ENCODE results near the gene BBS12.
A peak's percentile ranks its signal among the peaks of the same experiment; 100 is the strongest.
"Not testable (repeated sequence)": the region's sequence is repeated elsewhere in the genome, so short reads cannot be mapped to it uniquely, and the experiment has no call there.

BBS12 gene

DNA sequence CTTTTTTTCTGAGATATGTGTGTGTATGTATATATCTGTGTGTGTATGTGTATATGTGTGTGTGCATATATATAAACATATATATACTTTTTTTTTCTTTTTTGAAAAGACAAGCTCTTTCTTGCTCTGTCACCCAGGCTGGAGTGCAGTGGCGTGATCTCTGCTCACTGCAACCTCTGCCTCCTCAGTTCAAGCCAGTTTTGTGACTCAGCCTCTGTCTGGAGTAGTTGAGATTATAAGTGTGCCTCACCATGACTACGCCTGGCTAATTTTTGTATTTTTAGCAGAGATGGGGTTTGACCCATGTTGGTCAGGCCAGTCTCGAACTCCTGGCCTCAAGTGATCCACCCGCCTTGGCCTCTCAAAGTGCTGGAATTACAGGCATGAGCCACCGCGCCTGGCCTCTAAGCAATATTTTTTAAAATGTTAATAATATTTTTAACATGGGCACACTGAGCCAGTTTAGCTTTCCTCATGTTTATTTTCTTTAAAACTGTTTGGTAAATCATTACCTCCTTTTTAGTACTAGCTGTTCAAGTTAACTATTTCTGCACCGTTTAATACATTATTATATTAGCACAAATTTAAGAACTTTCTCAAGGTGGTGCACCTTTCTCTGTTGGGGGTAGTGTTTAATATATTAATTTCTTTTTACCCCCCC is 33.3 kb downstream of the BBS12 start:
- DNase-seq (ENCODE audit: low read depth) = peak; percentile 83

GRCh38 chr4:122766353-122766705 is 33.8 kb downstream of the BBS12 start:
- no peak for DNase-seq (ENCODE audit: low read depth)

DNA sequence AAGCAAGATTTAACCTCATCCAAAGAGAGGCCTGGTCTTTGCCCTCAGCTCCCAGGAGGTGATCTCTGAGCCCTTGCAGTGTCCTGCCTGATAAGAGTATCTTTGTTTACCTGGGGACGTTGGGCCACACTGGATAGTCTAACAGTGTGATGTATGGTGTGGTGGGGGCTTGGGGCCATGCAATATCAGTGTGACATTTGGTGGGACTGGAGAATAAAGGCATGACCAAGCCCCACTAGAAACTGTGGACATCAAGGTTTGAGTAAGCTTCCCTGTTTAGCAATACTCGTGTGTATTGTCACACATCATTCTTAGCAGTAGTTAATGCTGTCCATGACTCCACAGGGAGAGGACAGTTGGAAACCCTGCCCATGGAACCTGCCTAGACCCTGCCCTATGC is 34.4 kb downstream of the BBS12 start:
- no peak for DNase-seq (ENCODE audit: low read depth)

DNA sequence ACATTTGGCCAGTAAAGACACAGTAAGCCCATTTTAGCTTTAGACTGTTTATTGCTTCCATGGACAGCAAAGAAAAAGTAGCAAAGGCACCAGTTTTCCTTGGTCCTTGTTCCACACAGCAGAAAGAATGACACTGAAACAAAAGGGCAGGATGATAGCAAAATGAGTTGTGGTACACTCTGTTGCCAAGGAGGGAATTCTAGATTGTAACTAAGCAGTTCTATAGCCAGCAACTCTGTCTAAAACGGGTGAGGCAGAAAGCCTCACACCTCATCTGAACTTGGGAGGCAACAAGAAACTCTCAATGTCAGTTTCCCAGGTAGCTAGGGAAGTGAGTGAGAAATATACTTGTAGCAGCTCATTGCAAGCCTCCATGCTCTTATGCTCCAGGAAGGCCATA is 39.2 kb downstream of the BBS12 start:
- no peak for DNase-seq (ENCODE audit: low read depth)

DNA sequence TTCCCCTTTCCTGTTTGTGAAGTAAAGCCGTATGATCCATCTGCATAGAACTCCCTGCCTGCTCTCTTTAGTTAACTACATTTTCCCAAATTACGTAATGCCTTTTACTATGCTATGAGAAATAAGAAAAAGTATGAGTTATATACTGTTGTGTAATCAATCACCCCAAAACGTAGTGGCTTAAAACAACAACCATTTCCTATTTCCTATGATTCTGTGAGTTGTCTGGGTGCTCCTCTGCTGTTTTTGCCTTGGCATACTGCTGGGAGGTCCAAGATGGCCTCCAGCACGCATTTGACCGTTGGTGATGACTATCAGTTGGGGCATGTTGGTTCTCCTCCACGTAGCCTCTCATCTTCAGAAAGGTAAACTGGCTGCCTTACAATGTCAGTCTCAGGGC is 39.8 kb downstream of the BBS12 start:
- no peak for DNase-seq (ENCODE audit: low read depth)

DNA sequence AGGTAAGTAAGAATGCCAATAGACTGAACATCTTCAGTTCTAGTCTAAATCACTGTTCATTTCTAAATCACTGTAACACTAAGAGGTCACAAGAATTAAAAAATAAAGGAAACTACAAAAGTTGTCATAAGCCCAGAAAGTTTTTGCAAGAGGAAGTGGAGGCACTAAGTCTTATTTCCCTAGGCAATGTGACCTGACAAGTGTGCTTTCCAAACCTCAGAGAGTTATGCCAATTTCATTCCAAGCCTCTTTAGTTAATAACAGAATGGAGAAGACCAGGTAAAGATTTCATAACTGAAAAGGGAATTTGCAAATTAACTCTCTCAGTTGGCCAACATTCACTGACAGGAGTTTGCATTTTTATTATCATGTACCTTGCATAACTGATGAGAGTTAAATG is 40.5 kb downstream of the BBS12 start:
- no peak for DNase-seq (ENCODE audit: low read depth)

- no peak for DNase-seq (ENCODE audit: low read depth)
Measured at GRCh38 chr4:122775039-122775438, 42.5 kb downstream of the BBS12 start.

DNA sequence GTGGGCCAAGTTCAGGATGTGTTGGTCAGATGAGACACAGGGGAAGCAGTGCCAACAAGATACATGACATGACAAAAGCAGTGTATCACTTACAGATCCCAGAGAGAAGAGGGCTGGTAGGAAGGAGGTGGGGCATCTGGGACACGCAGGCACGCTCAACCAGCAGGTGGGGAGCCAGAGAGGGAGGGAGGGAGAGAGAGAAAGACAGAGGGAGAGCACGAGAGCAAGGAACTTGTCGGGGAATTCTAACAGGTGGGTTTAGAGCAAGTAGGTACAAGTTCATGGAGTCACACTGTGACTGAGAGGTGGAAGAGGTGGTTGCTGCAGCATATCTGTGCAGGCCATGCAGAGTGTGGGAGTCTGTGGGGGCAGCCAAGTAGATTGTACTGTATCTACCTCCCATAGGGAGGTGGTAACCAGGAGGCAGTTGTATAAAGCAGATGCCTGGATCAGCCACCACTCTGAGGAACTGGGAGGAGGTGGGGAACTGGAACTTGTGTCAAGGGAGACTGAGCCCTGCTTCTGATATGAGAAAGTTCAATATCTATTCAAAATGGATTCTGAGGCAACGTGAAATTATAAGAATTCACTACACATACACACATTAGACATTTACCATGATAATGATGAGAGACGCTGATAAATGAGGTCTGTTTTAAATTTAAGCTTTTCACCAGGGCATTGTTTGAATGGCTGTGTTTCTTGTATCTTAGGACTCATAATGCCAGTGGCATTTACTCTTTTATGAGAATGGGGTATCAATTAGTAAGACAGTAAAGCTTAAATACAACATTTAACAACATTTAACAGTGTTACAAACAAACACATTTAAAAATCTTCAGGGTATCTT is 43.7 kb downstream of the BBS12 start:
- no peak for DNase-seq (ENCODE audit: low read depth)

GRCh38 chr4:122776916-122777315 is 44.4 kb downstream of the BBS12 start:
- peak; percentile 47 for DNase-seq (ENCODE audit: low read depth)

DNA sequence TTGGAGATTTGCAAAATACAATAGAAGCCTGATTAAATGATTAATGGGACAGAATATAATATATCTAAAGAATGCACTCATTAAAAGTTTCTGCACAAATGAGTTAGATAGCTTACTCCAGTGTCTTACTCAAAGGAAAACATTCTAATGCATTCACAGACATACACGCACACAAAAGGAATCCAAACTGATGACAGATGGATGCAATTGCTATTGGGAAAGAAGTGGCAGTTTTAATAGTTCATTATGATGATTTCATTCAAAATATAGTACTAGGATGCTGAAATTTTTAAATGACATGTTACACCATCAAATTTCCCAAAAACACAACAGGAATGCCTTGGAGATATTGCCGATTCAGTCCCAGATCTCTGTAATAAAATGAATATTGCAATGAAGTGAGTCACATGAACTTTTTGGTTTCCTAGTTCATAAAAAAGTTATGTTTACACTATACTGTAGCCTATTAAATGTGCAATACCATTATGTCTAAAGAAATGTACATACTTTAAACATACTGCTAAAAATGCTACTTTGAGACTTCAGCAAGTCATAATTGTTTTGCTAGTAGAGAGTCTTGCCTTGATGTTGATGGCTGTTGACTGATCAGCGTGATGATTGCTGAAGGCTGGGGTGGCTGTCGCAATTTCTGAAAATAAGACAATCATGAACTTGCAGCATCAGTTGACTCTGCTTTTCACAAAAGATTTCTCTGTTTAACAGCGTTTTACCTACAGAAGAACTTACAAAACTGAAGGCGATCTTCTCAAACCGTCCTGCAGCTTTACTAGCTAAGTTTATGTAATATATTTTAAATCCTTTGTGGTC is 45.6 kb downstream of the BBS12 start:
- DNase-seq (ENCODE audit: low read depth) = peak; percentile 59

DNA sequence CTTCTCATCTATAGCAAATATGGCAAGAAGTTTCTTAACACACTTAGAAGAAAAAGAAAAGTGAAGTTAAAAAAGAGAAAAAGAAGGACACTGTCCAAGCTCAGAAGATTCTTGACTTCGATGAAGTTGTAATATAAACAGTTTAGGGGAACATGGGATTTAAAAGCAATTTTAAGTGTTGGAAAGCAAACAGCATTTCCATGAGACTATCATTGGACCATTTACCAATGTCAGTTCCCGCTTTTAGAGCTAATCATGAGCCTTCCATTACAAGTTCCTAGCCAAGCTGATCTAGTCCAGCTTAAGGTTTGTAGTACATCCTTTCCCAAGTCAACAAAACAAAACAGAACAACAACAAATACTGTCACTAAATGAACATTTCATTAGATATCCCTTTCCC is 49.0 kb downstream of the BBS12 start:
- DNase-seq (ENCODE audit: low read depth) = no peak

- DNase-seq (ENCODE audit: low read depth) = peak; percentile 73
Measured at GRCh38 chr4:122783301-122784215, 51.1 kb downstream of the BBS12 start.

GRCh38 chr4:122784261-122784660 is 51.8 kb downstream of the BBS12 start:
- no peak for DNase-seq (ENCODE audit: low read depth)

DNA sequence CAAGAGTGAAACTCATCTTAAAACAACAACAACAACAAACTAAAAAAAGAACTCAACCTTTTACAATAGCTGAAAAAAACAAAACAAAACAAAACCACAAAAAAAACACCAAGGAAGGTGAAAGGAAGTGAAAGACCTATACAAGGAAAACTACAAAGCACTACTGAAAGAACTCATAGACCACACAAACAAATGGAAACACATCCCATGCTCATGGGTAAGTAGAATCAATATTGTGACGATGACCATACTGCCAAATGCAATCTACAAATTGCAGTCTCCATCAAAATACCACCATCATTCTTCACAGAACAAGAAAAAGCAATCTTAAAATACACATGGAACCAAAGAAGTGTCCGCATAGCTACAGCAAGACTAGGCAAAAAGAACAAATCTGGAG is 52.6 kb downstream of the BBS12 start:
- no peak for DNase-seq (ENCODE audit: low read depth)

DNA sequence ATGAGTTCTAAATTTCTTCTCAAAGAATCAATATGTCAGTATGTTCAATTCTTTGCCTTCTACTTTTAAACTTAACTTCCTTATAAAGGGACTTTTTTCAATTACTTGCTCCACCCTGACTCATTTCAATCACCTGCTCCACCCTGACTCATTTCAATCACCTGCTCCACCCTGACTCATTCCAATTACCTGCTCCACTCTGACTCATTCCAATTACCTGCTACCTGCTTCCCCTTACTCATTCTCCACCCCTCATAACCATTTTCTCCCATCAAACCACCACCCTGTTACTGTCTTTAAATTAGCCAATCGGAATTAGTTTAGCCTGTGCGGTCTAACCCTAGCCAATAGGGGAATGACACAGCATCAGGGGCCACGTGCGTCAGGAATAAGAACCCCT is 53.8 kb downstream of the BBS12 start:
- not testable (repeated sequence) for DNase-seq (ENCODE audit: low read depth)

DNA sequence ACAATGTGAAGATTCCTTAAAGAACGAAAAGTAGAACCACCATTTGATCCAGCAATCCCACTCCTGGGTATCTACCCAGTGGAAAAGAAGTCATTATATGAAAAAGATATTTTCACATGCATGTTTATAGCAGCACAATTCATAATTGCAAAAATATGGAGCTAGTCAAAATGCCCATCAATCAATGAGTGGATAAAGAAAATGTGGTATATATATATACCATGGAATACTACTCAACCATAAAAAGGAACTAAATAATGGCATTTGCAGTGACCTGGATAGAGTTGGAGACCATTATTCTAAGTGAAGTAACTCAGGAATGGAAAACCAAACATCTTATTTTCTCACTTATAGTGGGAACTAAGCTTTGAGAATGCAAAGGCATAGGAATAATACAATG is 54.4 kb downstream of the BBS12 start:
- not testable (repeated sequence) for DNase-seq (ENCODE audit: low read depth)

- no peak for DNase-seq (ENCODE audit: low read depth)
Measured at GRCh38 chr4:122787940-122788339, 55.4 kb downstream of the BBS12 start.

- DNase-seq (ENCODE audit: low read depth) = no peak
Measured at GRCh38 chr4:122788935-122789334, 56.4 kb downstream of the BBS12 start.

- no peak for DNase-seq (ENCODE audit: low read depth)
Measured at GRCh38 chr4:122793811-122794210, 61.3 kb downstream of the BBS12 start.
